ENCODE measurements around the gene TAOK3.

DNA sequence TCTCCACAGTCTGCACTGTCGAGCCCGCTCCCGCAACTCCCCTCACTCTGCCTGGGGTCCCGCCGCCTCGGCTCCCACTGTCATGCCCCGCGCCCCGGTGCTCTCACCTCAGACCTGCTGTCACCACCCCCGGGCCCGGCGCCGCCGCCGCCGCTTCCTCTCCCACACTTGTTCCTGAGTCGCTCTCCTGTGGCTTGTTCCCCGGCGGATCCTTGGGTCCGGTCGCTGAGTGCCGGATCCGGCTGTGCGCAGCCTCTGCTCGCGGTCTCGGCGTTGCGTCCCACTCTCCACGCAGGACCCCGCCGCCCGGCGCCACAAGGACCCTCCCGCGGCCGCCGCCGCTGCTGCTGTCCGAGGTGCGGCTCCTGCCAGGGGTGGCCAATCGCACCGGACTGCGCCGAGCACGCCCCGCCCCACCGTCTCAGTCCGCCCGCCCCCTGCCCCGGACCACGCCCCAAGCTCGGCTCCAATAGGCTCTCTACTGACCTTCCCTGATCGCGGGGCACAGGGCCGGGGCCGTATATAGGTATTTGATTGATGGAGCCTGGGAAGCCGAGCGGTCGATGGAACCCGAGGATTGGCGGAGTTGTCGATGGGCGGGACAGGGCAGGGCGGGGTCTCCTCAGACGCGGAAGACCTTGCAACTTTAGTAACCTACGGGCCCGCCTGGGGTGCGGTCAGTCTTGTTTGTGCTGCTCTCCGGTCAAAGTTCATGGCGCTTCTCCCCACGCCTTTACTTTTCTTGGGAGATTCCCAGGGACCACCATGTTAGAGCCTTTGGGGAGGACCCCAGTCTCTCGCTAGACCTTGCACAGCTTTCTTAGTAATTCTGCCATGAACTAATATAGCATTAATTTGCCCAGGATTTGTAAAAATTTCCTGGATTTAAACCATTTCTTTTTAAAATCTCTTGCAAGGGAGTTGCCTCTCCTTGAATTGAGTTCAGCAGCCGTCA lies at the start of gene TAOK3:
- TF ChIP-seq, protein P1, sequence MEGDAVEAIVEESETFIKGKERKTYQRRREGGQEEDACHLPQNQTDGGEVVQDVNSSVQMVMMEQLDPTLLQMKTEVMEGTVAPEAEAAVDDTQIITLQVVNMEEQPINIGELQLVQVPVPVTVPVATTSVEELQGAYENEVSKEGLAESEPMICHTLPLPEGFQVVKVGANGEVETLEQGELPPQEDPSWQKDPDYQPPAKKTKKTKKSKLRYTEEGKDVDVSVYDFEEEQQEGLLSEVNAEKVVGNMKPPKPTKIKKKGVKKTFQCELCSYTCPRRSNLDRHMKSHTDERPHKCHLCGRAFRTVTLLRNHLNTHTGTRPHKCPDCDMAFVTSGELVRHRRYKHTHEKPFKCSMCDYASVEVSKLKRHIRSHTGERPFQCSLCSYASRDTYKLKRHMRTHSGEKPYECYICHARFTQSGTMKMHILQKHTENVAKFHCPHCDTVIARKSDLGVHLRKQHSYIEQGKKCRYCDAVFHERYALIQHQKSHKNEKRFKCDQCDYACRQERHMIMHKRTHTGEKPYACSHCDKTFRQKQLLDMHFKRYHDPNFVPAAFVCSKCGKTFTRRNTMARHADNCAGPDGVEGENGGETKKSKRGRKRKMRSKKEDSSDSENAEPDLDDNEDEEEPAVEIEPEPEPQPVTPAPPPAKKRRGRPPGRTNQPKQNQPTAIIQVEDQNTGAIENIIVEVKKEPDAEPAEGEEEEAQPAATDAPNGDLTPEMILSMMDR (IDR thresholded peaks at IDR 0.05): no peak
- TF ChIP-seq EZH2 (IDR thresholded peaks at IDR 0.05): no peak
